NCI-H1694 treated with DMSO at 0.1 percent for 48 hours (cell line): ENCODE data around the gene CRISP2.
"Not testable (repeated sequence)": the region's sequence is repeated elsewhere in the genome, so short reads cannot be mapped to it uniquely, and the experiment has no call there.

ENCODE experiments used
- DNase-seq: peaks from one replicate; lab custom pipeline; 2025; lab: John Stamatoyannopoulos, UW

CRISP2 gene, protein sequence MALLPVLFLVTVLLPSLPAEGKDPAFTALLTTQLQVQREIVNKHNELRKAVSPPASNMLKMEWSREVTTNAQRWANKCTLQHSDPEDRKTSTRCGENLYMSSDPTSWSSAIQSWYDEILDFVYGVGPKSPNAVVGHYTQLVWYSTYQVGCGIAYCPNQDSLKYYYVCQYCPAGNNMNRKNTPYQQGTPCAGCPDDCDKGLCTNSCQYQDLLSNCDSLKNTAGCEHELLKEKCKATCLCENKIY

DNA sequence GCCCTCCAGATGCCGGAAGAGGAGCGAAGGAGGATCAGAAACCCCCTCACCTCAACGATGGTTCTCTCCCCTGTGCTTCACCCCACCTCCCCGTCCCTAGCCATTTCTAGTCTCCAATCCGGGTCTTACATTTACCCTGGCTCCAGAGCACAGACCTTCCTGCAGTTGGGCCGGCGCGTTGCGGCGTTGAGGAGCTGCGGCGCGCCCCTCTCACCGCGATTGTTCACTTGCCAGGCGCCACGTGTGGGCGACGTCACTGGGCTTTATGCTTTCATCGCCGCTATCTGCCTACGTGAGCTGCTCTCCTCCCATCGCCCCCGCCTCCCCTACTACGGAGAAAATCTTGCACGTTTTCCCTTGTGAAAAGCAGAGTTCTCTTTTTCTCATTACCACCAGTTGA is at the start of gene CRISP2:
Gene CRISP2 (minus strand): TSS at position 198 of the 400 bp plus-strand sequence. CDS start 4,347 bp downstream, outside the sequence.
- DNase-seq, result no peak

DNA sequence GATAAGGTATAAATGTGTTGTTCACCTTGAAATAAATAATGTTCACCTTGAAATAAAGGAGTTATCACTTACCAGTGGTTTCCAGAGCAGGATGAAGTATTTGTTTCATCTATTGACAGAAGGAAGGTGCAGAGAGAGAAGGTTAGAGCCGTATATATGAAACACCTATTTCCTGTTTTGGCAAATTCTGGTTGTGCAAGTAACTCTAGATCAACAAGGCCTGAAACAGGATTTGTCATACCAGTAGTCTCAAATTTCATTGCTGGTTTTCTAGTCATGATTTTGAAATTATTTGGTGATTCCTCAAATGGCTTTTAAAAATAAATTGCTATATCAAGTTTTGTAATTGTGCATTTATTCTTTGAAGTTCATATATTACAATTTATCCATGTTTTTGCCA is 30.9 kb upstream of the CRISP2 start, which contains the start of gene CRISP3:
Gene CRISP3 (minus strand): TSS at position 130 of the 400 bp plus-strand sequence. CDS start 21 bp downstream, at position 109.
- DNase-seq, result no peak

DNA sequence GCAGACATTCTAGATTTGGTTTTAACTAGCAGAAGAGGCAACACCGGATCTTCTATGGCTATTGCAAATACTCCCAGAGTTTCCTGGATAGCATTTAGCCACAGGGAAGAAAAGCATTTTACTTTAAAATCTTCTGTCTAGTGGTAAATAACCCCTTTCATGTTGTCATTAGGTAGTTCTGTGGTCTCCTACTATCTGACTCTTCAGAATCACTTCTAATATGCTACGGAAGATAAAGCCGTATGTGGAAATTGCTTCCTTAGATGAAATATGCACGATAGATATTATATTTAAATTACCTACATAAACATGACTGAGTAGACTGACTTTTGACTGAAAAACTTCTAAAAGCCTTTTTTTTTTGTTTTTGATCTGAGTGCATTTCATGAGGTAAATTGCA is 30.1 kb upstream of the CRISP2 start:
- DNase-seq, result no peak

DNA sequence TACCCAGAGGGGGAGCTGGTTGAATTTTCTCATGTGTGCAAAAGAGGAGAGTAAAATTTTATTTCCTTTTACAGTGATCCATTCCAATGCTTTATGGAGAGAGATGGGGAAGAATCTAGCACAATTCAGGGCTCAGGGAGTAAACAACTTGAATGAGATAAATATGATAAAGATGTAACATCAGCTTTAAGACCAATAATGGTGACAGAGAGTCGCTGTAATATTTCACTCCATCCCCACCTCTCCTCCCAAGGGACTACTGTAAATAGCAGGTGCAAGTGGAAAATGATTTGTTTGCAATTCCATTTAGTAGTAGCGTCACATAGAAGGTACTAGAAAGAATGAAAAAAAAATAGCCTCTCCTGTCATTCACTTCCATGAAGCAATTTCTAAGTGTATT is 26.1 kb upstream of the CRISP2 start:
- DNase-seq, result no peak

DNA sequence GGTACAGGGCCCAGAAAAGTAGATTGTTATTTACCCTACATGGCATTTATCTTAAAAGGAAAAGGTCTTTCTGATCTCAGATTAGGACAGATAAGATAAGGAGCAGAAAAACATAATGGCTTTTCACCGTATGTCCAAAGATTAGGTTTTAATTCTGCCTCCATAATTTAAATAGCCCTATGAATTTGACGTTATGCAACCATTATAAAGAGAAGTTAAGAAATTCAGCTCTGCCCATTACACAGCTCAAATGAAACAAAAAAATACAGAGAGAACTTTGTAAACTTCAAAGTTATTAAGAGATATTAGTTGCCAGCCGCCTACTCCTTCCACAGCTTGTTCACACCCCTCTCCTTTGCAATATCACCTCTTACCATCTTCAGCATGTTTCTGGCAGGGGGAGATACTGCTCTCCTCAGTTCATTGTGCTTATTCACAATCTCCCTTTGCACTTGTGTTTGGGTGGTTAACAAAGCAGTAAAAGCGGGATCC is 22.7 kb upstream of the CRISP2 start:
- no peak for DNase-seq

DNA sequence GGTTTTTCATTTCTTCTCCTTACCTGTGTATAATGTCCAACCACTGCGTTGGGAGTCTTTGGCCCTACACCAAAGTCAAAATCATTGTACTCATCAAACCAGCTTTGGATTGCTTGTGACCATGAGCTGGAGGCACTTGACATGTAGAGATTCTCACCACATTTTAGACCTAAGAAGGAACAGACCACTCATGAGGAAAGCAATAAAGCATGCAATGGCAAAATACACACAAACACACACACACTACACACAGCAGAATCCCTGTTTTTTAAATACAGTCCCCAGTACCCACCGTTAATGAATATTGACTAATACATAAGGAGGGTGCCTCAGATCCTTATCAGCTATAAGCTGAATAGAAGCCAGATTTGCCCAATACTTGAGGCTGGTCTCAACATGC is 20.3 kb upstream of the CRISP2 start:
- no peak for DNase-seq

DNA sequence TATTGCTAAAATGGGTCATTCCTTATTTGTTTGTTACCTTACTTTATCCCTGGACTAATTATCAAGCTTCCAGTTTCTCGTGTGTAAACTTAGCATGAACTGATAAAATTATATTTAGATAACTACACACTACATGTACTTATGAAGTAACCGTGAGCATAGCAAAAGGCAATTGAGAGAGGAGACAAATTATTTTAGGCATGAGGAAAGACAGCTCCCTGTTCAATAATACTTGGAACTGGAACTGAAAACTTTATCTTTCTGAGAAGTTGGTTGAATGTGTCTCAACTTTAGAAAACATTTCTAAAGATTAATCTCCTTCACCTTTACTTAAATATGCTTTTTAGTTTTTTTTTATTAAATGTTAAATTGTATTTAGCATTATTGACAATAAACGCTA is 19.4 kb upstream of the CRISP2 start:
- no peak for DNase-seq

DNA sequence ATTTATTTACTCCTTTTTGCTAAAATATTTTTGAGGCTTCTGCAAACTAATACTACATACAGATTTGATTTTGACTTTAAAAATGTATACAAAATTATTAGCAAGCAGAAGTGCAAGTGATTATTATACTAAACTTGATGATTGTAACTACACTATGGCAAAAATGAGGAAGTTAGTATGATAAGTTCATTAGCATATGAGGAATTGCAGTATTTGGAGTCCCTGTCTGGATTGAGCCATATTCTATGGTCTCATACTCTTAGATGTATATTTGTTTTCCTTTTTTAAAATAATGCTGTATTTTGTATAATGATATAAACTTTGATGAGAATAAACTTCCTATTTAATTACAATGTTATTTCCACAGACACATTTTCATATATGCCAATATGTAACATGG is 16.9 kb upstream of the CRISP2 start:
- no peak for DNase-seq

DNA sequence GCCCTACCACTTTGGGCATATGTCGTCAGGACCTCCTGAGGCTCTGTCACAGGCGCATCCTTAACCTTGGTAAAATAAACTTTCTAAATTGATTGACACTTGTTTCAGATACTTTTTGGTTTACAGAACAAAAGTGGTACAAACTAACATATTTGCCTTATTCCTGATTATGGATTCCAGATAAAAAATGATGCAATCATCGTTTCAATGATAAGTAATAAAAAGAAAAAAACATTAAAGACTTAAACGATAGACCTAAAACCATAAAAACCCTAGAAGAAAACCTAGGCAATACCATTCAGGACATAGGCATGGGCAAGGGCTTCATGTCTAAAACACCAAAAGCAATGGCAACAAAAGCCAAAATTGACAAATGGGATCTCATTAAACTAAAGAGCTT is 10.6 kb upstream of the CRISP2 start:
- not testable (repeated sequence) for DNase-seq

DNA sequence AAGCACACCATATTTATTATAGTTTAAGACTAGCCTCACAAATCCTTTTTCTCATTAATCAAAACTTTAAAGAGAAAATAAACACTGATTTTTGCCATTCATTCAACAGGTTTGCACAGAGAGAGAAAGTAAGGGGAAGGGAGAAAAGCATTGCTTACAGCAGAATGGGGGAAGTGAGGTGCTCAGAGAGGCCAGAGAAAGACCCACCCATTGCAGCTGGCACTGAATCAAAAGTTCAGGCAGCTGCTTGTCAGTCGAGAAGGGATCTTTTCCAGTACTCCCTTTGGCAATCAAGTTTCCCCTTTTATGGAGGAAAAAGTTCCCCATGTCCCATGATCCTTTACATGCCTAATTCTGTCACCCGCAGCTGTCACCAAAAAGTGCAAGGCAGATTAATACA is 8.0 kb upstream of the CRISP2 start:
- DNase-seq, result no peak

DNA sequence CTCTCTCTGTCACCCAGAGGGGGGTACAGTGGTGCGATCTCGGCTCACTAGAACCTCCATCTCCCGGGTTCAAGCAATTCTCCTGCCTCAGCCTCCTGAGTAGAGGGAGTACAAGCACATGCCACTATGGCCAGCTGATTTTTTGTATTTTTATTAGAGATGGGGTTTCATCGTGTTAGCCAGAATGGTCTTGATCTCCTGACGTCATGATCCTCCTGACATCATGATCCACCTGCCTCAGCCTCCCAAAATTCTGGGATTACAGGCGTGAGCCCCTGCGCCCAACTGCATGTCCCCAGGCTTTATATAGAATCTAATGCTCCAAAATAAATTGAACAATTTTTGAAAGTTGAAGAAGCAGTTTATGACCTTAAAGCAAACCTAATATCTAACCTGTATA is 7.0 kb upstream of the CRISP2 start:
- no peak for DNase-seq

DNA sequence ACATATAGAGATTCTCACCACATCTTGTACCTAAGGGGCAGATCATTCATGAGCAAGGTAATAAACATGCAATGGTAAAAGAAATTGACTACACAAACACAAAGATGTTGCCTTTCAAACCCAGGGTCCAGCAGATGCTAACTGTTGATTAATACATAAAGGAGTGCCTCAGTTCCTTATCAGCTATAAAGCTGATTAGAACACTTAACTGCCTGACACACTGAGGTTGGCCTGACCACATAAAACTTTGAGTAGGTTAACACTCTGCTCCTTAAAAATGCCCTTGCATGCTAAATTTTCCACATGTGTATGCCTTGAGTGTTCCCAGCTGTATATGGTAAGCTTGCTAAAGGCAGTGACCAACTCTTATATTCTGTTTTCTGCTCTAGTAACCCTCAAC is 14.9 kb downstream of the CRISP2 start:
- no peak for DNase-seq

DNA sequence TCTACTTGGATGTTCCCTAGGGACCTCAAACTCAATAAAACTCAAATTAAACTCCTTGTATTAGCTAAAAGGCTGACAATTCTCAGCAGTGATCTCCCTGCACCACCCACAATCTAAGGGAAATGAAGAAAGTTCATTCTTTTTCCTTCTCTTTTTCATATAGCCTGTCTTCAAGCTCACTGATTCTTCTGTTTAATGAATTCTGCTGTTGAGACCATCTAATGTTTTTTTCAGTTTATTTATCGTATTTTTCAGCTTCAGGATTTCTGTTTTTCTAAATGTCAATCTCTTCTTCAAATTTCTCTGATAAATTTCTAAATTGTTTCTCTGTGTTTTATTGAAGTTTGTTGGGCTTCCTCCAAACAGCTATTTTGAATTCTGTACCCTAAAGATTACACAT is 19.8 kb downstream of the CRISP2 start:
- no peak for DNase-seq

DNA sequence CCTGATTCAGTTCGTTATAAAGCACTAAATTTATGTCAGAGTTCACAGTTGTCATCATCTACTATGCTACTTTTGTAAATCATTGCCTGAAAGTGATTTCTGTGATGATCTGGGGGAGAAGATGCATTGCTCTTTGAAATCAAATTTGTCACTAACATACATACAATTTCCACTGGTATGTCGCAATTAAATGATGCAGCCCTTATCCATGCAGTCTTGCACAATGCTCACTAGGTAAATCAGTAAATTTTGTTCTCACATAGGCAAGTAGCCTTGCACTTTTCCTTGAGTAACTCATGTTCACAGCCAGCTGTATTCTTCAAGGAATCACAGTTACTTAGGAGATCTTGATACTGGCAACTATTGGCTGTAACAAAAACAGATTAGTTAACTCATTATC is 20.8 kb downstream of the CRISP2 start:
- no peak for DNase-seq

DNA sequence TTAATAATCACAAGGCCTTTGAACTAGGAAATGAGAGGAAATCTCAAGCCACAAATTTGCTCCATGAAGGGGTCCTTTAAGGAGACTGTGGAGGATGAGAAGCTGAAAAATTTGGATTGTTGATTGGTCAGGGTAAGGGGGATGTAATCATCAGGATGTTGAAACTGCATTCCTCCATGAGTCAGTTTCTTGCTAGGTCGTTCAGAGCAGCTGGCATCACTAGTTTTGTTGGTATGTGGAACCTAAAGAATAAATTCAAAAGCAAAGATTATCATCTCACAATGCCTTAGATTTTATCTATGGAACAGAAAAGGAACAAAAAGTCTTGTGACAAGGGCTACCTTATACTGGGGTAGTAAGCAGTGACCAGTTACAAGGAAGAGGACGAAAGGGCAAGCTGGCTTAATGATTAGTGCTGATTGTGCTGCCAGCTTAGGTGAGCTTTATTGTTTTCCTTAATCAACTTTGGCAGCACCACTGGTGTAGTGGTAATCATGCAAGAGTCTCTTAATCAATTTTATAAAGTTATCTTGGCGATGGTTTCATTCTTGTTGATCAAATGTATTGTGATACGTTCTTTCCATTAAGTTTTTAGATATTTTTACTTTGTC is 36.6 kb downstream of the CRISP2 start:
- no peak for DNase-seq

DNA sequence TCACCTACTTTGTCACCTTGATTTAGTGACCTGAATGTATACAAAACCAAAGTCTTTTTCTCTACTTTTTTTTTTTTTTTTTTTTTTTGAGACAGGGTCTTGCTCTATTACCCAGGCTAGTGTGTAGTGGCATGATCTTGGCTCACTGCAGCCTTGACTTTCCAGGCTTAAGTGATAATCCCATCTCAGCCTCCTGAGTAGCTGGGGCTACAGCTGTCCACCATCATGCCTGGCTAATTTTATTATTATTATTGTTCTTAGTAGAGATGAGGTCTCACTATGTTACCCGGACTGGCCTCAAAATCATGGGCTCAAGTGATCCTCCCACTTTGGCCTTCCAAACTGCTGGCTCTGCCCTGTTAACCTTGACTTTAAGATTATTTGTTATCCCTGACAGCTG is 37.5 kb downstream of the CRISP2 start:
- no peak for DNase-seq

DNA sequence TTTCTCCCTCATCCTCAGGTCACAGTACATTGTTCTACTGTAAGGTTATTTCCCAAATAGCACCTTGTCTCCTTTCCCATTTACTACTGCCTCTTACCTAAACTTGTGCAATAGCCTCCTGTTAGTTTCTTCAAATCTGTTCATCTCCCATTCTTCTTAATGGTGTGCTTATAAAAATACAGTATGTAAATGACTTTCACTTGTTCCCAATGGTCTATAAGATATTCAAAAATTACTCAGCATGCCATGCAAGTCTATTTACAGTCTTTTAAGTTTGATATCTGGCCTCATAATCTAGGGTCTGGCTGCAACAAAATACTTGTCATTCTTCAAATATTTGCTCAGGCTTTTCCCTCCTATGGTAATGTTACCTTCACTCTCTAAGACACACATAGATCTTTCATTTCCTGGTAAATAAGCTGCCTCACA is 45.2 kb downstream of the CRISP2 start:
- no peak for DNase-seq

DNA sequence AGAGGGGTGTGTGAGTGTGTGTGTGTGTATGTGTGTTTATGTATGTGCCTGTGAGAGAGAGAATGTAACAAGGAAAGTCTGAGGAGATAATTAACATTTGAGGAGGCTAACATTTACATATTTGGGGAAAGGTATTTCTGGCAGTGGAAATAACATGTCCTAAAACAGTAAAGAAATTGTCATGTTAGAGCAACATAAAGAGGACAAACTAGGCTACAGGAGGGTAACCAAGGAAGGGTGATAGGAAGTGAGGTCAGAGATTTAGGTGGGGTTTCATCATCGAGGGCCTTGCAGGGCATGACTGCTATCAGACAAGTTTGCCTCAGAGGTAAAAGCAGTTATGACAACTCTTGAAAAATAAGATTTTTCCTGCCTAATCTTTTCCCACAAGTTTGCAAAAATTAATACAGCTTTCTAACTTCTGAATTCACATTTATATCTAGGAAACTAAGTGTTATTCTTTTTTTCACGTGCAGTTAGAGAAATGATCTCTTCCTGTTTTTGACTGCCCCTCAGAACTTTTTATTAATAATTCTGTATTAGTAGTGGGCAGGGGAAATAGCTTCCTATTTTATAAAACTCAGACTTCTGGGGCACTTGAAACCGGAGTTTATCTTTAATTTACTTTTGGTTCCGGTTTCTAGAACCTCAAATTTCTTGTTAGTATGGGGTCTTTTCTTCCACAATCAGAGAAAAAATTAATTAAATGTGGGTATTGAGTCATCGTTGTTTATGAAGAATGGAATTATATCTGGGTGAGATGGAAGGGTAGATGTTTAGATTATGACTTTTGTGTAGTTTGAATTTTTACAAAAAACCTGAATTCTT is 46.2 kb downstream of the CRISP2 start:
- no peak for DNase-seq

DNA sequence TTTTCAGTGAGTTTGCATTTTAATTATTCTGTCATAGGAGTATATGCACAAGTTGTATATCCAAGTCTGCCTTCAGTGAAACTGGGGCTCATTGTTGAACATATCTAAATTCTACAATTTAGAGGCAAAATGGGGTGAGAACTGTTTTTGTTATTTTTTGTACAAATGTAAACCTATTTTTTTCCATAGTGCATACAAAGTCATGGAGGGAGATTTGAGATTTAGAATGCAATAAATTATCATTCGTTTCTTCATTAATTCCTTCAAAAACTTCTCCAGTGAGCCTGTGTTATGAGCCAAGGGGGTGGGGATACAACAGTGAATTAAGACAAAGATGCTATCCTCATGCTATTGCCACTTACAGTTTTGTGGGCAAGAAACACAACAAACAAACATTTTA is 46.9 kb downstream of the CRISP2 start:
- no peak for DNase-seq

DNA sequence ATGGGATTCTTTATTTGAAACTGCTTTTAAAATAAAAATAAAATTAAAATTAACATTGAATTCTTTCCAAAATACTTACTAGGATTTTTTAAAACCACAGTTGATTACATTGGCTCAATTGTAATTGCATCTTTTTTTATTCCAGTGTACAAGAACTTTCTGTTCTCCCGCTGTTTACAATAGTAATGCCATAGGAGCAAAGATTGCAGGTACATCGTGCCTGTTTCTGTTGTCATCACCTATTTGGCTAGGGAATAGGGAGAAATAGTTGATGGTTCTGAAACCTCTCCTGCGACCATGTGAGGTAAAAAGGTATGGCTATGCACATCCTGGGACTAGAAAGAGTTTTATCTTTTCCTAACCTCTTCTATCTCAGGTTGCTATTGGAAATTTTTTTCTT is 48.5 kb downstream of the CRISP2 start:
- DNase-seq, result no peak

DNA sequence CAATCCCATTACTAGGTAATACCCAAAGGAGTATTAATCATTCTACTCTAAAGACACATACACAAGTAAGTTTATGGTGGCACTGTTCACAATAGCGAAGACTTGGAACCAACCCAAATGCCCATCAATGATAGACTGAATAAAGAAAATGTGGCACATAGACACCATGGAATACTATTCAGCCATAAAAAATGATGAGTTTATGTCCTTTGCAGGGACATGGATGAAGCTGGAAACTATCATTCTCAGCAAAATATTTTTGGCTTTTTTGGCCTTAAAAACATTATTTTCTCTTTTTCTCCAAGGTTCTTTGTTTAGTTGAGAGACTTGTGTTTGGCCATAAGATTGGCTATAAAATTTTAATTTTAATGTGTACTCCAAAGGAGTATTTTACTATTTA is 49.3 kb downstream of the CRISP2 start:
- DNase-seq, result not testable (repeated sequence)

DNA sequence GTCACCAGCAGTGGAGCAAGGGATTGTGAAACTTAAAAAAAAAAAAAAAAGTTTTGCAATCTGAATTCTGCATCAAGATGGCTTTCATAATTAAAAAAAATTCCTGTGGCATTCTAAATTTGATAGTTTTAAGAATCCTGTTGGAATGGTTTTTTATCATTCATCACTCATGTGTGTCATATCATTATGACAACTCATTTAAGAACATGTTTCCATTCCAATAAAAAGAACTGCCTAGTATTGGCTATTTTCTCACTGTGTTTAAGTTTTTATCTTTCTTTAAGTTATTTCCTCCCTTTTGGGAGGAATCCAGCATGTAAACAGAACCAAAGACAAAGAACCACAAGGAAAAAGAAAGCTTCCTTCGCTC is 50.5 kb downstream of the CRISP2 start:
- DNase-seq, result no peak
